ENCODE results near the gene CBR3. TPM values are rescaled to one million over a fixed set of nuclear protein-coding genes. Genes with fewer than 3 reads are reported as not detected.
A peak's percentile ranks its signal among the peaks of the same experiment; 100 is the strongest.
"Not testable (repeated sequence)": the region's sequence is repeated elsewhere in the genome, so short reads cannot be mapped to it uniquely, and the experiment has no call there.

CBR3 gene
- total RNA-seq, 4 donors from 2014 or later = 2.7 to 5.1 (median 3.2) TPM; not detected in 1

- Histone ChIP-seq H3K4me3 (no peak overlapping the region), H3K4me1 (no peaks in the 10 kb centered on the region), H3K36me3 (no peaks in the 10 kb centered on the region), H3K9me3 (peaks cover 0 to 10% (median 3%) of the 10 kb centered on the region in 4 donors), H3K27ac (no peak overlapping the region), H3K27me3 (no peaks in the 10 kb centered on the region)
- TF ChIP-seq POLR2A (IDR thresholded peaks at IDR 0.05) (no peak), CTCF (IDR thresholded peaks at IDR 0.05) (no peak)
- no peak for DNase-seq
These were observed 38.2 kb upstream of the CBR3 start for GRCh38 chr21:36096398-36097290.

- Histone ChIP-seq H3K27me3 (no peaks in the 10 kb centered on the region), H3K4me1 (no peaks in the 10 kb centered on the region), H3K9me3 (peaks cover 0 to 10% (median 2%) of the 10 kb centered on the region in 4 donors), H3K36me3 (no peaks in the 10 kb centered on the region), H3K27ac (peak overlapping the region in 1 of 4 donors; percentile 39), H3K4me3 (no peak overlapping the region)
- no peak for DNase-seq
- TF ChIP-seq POLR2A (IDR thresholded peaks at IDR 0.05) (no peak), CTCF (IDR thresholded peaks at IDR 0.05) (no peak)
These were observed 37.3 kb upstream of the CBR3 start for GRCh38 chr21:36097427-36098181.

GRCh38 chr21:36098182-36098532, 36.7 kb upstream of the CBR3 start:
- Histone ChIP-seq H3K4me3 (no peak overlapping the region), H3K36me3 (no peaks in the 10 kb centered on the region), H3K4me1 (no peaks in the 10 kb centered on the region), H3K9me3 (peaks cover 0 to 10% (median 0%) of the 10 kb centered on the region in 4 donors), H3K27me3 (no peaks in the 10 kb centered on the region), H3K27ac (peak overlapping the region in 1 of 4 donors; percentile 39)
- TF ChIP-seq POLR2A (IDR thresholded peaks at IDR 0.05) (no peak), CTCF (IDR thresholded peaks at IDR 0.05) (no peak)
- DNase-seq = no peak

GRCh38 chr21:36099000-36099399, 35.9 kb upstream of the CBR3 start:
- no peaks in the 10 kb centered on the region for H3K27me3 ChIP-seq
- no peaks in the 10 kb centered on the region for H3K4me1 ChIP-seq
- no peak overlapping the region for H3K4me3 ChIP-seq
- TF ChIP-seq POLR2A (IDR thresholded peaks at IDR 0.05) = no peak
- TF ChIP-seq CTCF (IDR thresholded peaks at IDR 0.05) = no peak
- peaks cover 0 to 2% (median 0%) of the 10 kb centered on the region in 4 donors for H3K9me3 ChIP-seq
- no peak for DNase-seq
- H3K27ac ChIP-seq = no peak overlapping the region
- no peaks in the 10 kb centered on the region for H3K36me3 ChIP-seq

- H3K27me3 ChIP-seq, DNase-seq, H3K36me3 ChIP-seq, H3K4me3 ChIP-seq, H3K9me3 ChIP-seq, H3K4me1 ChIP-seq, H3K27ac ChIP-seq: not testable (repeated sequence)
These were observed 35.1 kb upstream of the CBR3 start for GRCh38 chr21:36099695-36100211.
